DOHH2 (cell line): ENCODE results near the gene TBXA2R.

Experiments used
- CTCF ChIP-seq: fragments of 200-600 bp; sonication (generic); IDR thresholded peaks from one replicate; pipeline ENCODE4 v1.5.1; 2014; ENCODE audit warnings: antibody characterized with exemption, mild to moderate bottlenecking, low read depth, low read length; ENCODE audit not compliant: poor library complexity, severe bottlenecking
- EZH2phosphoT487 ChIP-seq: fragments of 200-600 bp; sonication (generic); IDR thresholded peaks from 2 replicates; pipeline ENCODE4 v1.6.1; 2017; ENCODE audit warnings: borderline replicate concordance, mild to moderate bottlenecking, antibody characterized with exemption, low read length, moderate library complexity, mixed read lengths

GRCh38 chr19:3634496-3635045 lies 27.9 kb upstream of the TBXA2R start:
- TF ChIP-seq CTCF (no peak), EZH2phosphoT487 (no peak)
